KG1 (cell line): ENCODE measurements around the gene ALOX5AP.
A peak's percentile ranks its signal among the peaks of the same experiment; 100 is the strongest.

ENCODE experiments used
- DNase-seq: peaks from one replicate; lab custom pipeline; 2025; lab: John Stamatoyannopoulos, UW

Gene ALOX5AP

GRCh38 chr13:30714629-30715371 lies 20.5 kb upstream of the ALOX5AP start:
- DNase-seq: no peak

- no peak for DNase-seq
Observed at GRCh38 chr13:30715372-30715756, 20.0 kb upstream of the ALOX5AP start.

DNA sequence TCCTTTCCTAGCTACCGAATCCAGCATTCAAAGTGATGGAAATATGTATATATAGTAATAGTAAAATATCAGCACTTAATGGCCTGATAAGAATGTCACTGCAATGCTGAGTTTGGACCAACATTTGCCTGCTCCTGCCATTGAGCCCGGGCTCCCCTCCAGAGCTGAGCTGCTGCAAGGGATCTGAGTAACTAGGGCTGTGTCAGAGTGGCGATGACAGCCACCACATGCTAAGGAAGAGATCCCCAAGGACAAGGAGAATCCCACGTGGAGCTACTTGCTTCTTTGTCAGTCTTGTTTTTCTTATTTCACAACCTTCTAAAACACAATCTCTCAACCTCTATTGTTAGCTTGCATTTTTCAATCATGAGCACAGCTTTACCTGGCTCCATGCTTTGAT lies 19.5 kb upstream of the ALOX5AP start:
- no peak for DNase-seq

- no peak for DNase-seq
Observed at GRCh38 chr13:30718661-30719524, 16.4 kb upstream of the ALOX5AP start.

DNA sequence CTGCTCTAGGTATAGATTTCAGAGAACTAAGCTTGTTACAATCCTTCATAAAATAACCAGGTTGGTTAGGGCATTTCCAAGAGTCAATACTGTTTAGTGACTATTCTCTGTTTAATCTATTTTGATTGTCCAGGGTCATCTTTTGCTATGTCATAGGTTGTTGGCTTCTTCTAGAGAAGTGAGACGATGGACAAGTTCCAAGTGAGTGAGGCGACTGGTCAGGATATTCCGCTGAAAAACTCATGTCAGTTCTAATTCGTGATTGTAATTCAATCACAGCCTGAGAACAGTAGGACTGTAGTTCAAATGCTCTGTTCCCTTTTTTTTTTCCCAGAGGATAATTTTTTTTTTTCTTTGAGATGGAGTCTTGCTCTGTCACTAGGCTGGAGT lies 15.8 kb upstream of the ALOX5AP start:
- no peak for DNase-seq

DNA sequence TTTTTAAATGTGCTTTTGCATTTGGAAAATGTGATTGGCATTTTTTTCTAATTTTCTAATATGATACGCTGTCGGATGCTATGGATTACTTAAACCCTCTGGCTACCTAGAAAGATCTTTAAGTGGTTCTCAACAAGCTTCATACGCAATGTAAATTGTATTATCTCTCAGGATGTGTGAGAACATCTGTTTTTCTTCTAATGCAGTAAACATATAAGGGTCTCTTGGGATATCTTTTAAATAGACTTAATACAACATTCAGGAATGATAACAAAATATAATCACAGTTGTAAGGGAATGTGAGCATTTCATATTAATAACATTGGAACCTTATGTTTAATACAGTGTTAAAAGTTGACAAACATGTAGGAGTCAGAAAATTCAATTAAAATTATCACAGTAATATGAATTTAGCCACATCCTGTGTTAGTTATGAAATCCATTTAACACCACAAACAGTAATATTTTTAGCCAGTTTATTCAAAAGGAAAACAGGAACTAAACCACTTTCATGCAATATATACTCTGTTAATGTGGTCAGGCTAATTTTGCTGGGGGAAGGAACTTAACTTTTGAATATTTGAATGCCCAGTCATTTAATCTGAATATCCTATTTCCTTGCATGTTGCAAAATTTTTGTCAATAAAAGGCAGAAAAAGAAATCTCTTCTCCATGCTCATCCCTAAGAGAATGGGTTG lies 15.0 kb upstream of the ALOX5AP start:
- peak; percentile 35 for DNase-seq

- DNase-seq: no peak
Observed at GRCh38 chr13:30721936-30722335, 13.4 kb upstream of the ALOX5AP start.

GRCh38 chr13:30722361-30722760 lies 13.0 kb upstream of the ALOX5AP start:
- no peak for DNase-seq

DNA sequence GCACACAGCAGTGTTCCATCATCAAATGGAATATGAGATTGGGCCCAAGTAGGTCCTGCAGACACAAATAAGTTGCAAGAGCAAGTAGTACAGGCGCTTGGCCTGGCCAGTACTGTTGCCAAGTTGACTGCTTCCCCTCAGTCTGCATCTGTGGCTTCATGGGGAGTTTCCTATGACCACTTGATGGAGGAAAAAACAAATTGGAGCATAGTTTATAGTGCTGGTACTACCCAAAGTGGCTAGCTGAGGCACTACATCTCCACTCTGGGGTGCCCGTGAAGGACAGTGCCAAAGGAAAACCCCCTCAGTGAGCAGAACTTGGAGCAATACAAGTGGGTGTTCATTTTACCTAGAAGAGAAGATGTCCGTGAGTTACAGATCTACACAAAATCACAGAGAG lies 10.6 kb upstream of the ALOX5AP start:
- DNase-seq: no peak

DNA sequence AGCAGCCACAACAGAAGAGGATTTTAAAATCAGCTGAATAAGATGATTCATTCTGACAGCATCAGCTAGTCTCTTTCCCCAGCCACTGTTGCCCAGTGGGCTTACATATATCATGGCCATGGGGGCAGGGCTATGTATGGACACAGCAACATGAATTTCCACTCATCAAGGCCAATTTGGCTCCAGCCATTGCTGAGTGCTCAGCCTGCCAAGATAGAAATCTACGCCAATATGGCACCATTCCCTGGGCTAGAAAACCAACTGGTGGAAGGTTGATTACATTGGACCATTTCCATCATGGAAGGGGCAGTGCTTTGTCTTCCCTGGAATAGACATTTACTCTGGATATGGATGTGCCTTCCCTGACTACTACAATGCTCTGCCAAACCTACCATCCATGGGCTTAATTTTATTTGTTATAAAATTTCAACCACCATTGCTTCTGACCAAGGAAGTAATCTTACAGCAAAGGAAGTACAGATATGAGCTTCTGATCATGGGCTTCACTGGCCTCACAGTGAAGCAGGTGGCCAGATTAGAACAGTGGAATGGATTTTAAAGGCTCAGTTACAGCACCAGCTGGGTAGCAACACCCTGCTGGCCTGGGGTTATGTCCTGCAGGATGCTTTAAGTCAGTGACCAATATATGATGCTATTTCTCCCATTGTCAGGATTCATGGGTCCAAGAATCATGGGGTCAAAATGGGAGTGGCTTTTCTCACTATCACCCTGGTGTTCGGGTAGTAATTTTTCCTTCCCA lies 9.8 kb upstream of the ALOX5AP start:
- no peak for DNase-seq

GRCh38 chr13:30726192-30726591 lies 9.2 kb upstream of the ALOX5AP start:
- no peak for DNase-seq

DNA sequence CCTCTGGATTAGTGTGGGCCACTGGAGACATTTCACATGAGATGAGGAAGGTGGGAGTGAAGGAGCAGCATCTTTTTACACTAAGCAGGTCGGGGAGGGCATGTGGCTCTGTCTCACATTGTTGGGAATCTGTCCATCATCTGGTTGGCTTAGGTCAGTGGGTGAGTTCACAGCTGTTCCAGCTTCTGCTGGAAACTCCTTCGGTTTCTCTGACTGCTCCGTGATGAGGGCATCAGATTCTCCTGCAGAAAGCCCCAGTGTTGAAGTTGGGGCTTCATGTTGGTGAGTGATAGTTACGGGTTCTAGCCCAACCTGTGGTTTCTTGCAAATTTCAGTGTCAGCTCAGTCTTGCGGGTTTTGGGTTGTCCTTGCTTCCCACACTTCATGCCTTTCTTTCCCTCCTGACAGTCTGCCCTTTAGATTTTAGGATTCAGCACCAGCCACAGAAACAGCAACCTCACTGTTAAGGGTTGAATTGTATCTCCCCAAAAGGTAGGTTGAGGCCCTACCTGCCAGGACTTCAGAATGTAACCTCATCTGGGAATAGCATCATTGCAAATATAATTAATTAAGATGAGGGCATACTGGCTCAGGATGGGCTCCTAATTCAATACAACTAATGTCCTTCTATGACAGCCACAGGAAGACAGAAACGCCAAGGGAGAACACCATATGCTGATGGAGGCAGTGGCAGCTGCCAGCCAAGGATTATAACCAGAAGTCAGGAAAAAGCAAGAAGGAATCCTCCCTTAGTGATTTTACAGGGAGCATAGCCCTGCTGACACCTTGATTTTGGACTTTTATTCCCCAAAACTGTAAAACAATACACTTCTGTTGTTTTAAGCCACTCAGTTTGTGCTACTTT lies 7.6 kb upstream of the ALOX5AP start:
- DNase-seq: no peak

- no peak for DNase-seq
Observed at GRCh38 chr13:30729801-30730200, 5.5 kb upstream of the ALOX5AP start.

GRCh38 chr13:30730526-30730925 lies 4.8 kb upstream of the ALOX5AP start:
- no peak for DNase-seq

- DNase-seq: no peak
Observed at GRCh38 chr13:30731361-30732045, 3.8 kb upstream of the ALOX5AP start.

- DNase-seq: no peak
Observed at GRCh38 chr13:30732046-30732390, 3.3 kb upstream of the ALOX5AP start.

GRCh38 chr13:30734439-30734838 lies 904 bp upstream of the ALOX5AP start:
- DNase-seq: no peak

DNA sequence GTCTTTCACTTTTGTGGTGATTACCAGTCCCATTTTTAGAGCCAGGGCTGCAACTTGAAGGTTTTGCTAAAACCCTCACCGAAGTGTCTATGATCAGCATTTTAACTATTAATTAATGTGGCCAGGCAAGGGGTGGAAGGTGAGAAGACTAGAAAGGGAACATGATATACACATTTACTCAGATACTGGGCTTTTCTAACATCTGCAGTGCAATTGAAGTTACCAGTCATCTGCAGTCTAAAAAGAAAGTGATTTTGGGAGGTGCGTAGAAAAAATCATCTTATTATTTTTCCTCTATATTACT lies 481 bp downstream of the ALOX5AP start:
- no peak for DNase-seq

- DNase-seq: no peak
Observed at GRCh38 chr13:30736461-30737320, 1.3 kb downstream of the ALOX5AP start.
